IPS-18a (cell line): Measurements from ENCODE around the gene PACRG.

Experiments used
- H3K27ac ChIP-seq: one replicate; pipeline ENCODE4 v1.5.1; 2013; ENCODE audit warnings: low read length
- H3K27me3 ChIP-seq: one replicate; pipeline ENCODE4 v1.6.1; 2013; ENCODE audit warnings: mild to moderate bottlenecking, low read length; ENCODE audit not compliant: control insufficient read depth, insufficient read depth
- H3K36me3 ChIP-seq: one replicate; pipeline ENCODE4 v1.6.1; 2013; ENCODE audit warnings: low read depth, low read length; ENCODE audit not compliant: control insufficient read depth
- H3K4me1 ChIP-seq: one replicate; pipeline ENCODE4 v1.6.1; 2013; ENCODE audit warnings: low read depth, low read length; ENCODE audit not compliant: control insufficient read depth
- H3K4me3 ChIP-seq: one replicate; pipeline ENCODE4 v1.5.1; 2013; ENCODE audit warnings: low read length
- H3K9ac ChIP-seq: one replicate; pipeline ENCODE4 v1.6.1; 2013; ENCODE audit warnings: mild to moderate bottlenecking, low read length, moderate library complexity
- H3K9me3 ChIP-seq: one replicate; pipeline ENCODE4 v1.6.1; 2013; ENCODE audit warnings: low read depth, low read length; ENCODE audit not compliant: control insufficient read depth

PACRG gene

DNA sequence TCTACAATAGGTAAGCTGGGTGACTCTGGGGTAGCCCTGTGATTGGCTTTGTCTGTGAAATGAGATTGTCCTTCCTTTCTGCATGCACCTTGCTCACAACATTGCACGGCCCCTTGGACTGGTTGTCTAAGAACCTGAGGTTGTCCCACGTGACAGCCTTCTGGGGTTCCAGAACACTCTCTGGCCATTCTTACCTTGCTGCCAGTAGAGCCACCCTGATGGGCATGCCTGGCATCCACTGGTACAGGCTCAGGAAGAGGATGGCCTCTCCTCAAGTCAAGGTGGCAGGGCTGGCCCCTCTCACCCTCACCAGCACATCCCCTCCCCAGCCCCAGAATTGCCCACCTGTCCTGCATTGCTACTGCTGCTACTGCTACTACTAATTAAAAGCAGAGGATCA is 335.0 kb downstream of the PACRG start:
- Histone ChIP-seq H3K9me3 (peaks cover 3% of the 10 kb centered on the region), H3K9ac (no peak overlapping the region), H3K4me1 (peaks cover 2% of the 10 kb centered on the region), H3K36me3 (no peaks in the 10 kb centered on the region), H3K4me3 (no peak overlapping the region), H3K27ac (no peak overlapping the region), H3K27me3 (no peaks in the 10 kb centered on the region)

DNA sequence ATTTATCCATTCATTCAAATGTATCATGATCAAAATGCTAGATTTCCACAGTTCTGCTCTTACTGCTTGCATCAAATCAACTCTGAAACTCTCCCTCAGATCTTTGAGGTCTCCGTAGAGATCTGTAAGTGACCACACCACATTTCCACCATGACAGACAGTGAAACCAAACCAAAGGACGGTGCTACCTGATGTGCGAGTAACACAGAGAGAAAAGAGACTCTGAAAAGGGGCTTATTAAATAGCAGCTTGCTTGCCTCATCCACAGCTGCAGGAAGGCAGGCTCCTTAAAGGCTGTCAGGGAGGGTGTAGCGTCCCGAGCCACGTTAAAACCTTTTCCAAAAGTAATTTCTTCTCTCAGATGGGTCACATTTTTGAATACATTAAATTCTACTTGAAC is 335.8 kb downstream of the PACRG start:
- no peaks in the 10 kb centered on the region for H3K36me3 ChIP-seq
- H3K9me3 ChIP-seq, result peaks cover 3% of the 10 kb centered on the region
- H3K9ac ChIP-seq, result no peak overlapping the region
- no peaks in the 10 kb centered on the region for H3K27me3 ChIP-seq
- H3K27ac ChIP-seq, result no peak overlapping the region
- H3K4me1 ChIP-seq, result peaks cover 2% of the 10 kb centered on the region
- H3K4me3 ChIP-seq, result no peak overlapping the region

GRCh38 chr6:163064397-163064796 is 336.6 kb downstream of the PACRG start:
- no peak overlapping the region for H3K27ac ChIP-seq
- no peak overlapping the region for H3K9ac ChIP-seq
- no peaks in the 10 kb centered on the region for H3K36me3 ChIP-seq
- H3K9me3 ChIP-seq, result no peaks in the 10 kb centered on the region
- no peak overlapping the region for H3K4me3 ChIP-seq
- H3K4me1 ChIP-seq, result peaks cover 2% of the 10 kb centered on the region
- H3K27me3 ChIP-seq, result no peaks in the 10 kb centered on the region

GRCh38 chr6:163066200-163066599 is 338.4 kb downstream of the PACRG start:
- Histone ChIP-seq H3K9me3 (no peaks in the 10 kb centered on the region), H3K4me3 (no peak overlapping the region), H3K9ac (no peak overlapping the region), H3K27ac (no peak overlapping the region), H3K27me3 (no peaks in the 10 kb centered on the region), H3K4me1 (peaks cover 2% of the 10 kb centered on the region), H3K36me3 (no peaks in the 10 kb centered on the region)

DNA sequence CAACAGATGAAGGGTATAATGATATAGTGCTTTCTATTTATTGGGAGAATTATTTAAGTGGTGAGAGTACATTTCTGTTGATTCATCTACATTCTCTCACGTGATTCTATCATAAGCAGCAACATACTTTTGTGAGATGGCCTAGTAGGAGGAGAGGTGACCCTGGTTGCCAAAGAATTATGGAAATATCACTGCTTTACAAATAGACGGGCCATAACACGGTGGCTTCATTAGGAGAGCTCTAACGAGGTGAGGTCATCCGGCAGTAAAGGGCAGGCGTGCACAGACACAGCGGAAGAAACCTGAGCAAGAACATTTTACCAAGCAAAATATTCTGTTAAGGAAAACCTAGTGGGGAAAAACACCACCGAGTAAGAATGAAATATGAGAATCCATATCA is 349.4 kb downstream of the PACRG start:
- no peak overlapping the region for H3K9ac ChIP-seq
- no peaks in the 10 kb centered on the region for H3K9me3 ChIP-seq

DNA sequence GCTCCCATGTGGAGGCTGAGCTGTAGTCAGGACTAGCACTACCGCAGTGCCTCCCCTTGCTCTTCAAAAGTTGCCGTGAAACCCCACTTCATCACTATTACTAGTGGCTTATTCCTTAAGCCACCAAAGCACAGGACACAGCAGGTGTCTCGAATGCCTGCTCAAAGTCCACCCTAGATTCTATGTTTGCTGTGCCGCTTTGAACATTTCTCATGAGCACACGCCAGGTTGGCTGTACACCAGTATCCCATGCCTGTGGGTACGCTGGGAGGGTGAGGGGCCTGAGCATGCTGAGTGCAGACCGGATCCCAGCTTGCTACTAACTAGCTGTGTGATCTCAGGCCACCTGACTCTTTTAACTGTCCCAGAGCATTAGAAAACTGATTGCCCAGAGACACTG is 350.9 kb downstream of the PACRG start:
- Histone ChIP-seq H3K4me3 (no peak overlapping the region), H3K4me1 (peaks cover 11% of the 10 kb centered on the region), H3K27me3 (no peaks in the 10 kb centered on the region), H3K27ac (no peak overlapping the region), H3K9ac (no peak overlapping the region), H3K36me3 (no peaks in the 10 kb centered on the region), H3K9me3 (no peaks in the 10 kb centered on the region)

More for the DNA sequence above, 349.4 kb downstream of the PACRG start:
- H3K27ac ChIP-seq, result no peak overlapping the region
- H3K27me3 ChIP-seq, result no peaks in the 10 kb centered on the region
- H3K4me1 ChIP-seq, result no peaks in the 10 kb centered on the region
- no peak overlapping the region for H3K4me3 ChIP-seq
- H3K36me3 ChIP-seq, result no peaks in the 10 kb centered on the region

- Histone ChIP-seq H3K9me3 (no peaks in the 10 kb centered on the region), H3K4me1 (peaks cover 17% of the 10 kb centered on the region), H3K27ac (no peak overlapping the region), H3K36me3 (no peaks in the 10 kb centered on the region), H3K27me3 (no peaks in the 10 kb centered on the region), H3K9ac (no peak overlapping the region), H3K4me3 (no peak overlapping the region)
These were observed 352.5 kb downstream of the PACRG start for GRCh38 chr6:163080228-163080627.

DNA sequence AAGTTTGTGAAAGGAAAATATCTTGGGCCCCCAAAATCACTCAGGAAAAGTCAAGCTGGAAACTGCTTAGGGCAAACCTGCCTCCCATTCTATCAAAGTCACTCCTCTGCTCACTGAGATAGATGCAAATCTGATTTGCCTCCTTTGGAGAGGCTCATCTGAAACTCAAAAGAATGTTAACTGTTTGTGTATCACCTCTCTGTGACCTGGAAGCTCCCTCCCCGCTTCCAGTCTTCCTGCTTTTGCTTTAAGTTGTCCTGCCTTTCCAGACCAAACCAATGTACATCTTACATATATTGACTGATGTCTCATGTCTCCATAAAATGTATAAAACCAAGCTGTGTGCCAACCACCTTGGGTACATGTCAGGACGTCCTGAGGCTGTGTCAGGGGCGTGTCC is 355.4 kb downstream of the PACRG start:
- Histone ChIP-seq H3K4me3 (peak overlapping the region; percentile 8), H3K36me3 (no peaks in the 10 kb centered on the region), H3K9me3 (no peaks in the 10 kb centered on the region), H3K9ac (no peak overlapping the region), H3K27me3 (no peaks in the 10 kb centered on the region), H3K4me1 (peaks cover 29% of the 10 kb centered on the region), H3K27ac (no peak overlapping the region)

DNA sequence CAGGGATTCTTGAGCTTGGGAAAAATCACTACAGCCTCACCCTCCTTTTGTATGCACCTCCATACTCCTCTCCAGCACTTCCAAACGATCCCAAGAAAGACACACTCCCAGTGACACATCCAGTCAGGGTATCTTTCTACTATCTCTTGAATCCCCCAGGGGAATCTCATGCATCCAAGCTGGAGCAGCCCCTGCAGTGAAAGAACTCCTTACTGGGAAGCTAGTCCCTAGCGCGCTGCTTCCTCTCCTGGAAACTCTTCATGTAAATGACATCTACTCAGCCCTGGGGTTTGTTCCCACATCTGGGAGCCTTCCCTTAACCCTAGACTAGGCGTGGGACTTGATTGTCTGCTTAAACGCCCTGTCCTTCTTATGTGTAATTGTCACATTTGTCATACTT is 357.7 kb downstream of the PACRG start:
- no peak overlapping the region for H3K4me3 ChIP-seq
- H3K9ac ChIP-seq, result no peak overlapping the region
- peaks cover 29% of the 10 kb centered on the region for H3K4me1 ChIP-seq
- H3K27me3 ChIP-seq, result no peaks in the 10 kb centered on the region
- no peaks in the 10 kb centered on the region for H3K36me3 ChIP-seq
- no peaks in the 10 kb centered on the region for H3K9me3 ChIP-seq
- no peak overlapping the region for H3K27ac ChIP-seq

DNA sequence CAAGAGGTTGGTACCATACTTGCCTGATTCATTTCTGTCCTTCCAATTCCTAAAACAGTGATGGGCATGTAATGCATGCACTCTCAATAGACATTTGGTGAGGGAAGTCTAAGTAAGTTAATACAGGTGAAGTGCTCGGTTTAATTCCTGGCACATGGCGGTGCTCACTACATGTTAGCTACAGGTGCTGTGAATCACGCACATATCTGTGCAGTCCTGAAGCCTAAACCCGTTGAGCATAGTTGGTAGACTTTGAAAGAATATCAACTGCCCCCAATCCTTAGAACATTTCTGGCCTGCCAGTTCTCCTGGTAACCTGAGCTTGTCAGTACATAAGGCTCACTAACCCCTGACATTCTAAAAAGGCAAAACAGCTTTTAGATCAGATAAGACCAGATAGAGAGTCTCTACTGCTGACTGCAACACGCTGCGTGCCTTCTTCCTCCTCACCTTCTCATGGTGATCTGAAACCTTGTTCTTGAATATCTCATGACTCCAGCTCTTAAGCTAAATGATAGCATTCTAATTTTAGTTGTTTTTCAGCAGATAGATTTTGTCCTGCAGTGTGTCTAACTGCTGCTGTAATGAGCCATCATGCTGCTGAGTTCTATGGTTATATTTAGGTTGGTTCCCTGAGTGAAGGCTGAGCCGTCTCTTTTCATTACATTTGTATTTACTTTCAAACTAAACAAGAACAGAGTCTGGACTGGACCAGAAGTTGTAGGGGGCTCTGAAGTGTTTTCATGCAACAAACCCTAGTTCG is 358.3 kb downstream of the PACRG start:
- no peaks in the 10 kb centered on the region for H3K27me3 ChIP-seq
- no peaks in the 10 kb centered on the region for H3K36me3 ChIP-seq

GRCh38 chr6:163086624-163086920 is 358.8 kb downstream of the PACRG start:
- Histone ChIP-seq H3K9ac (no peak overlapping the region), H3K4me1 (peaks cover 29% of the 10 kb centered on the region), H3K9me3 (no peaks in the 10 kb centered on the region)

More for the DNA sequence above, 358.3 kb downstream of the PACRG start:
- Histone ChIP-seq H3K4me3 (no peak overlapping the region), H3K4me1 (peaks cover 29% of the 10 kb centered on the region), H3K9me3 (no peaks in the 10 kb centered on the region), H3K9ac (no peak overlapping the region), H3K27ac (no peak overlapping the region)

DNA sequence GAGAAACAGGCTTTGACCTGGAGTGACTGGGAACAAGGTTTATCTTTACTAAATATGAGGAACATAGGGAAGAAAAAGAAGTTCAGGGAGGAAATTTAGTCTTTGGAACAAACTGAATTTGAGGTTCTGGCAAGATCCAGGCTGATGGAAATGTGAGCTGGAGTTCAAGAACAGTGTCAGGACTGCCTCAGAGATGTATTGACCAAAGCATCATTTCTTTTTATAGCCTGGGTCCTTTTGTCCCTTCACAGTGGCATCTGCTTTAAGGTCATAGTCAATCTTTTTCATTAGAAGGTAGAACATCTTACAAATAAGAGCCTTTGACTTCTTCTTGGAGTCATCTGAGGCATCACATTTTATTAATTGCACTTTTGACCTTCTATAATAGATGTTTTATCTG is 360.2 kb downstream of the PACRG start:
- Histone ChIP-seq H3K9ac (no peak overlapping the region), H3K4me1 (peaks cover 25% of the 10 kb centered on the region), H3K4me3 (no peak overlapping the region), H3K36me3 (no peaks in the 10 kb centered on the region), H3K27me3 (no peaks in the 10 kb centered on the region), H3K27ac (no peak overlapping the region), H3K9me3 (no peaks in the 10 kb centered on the region)

More at GRCh38 chr6:163086624-163086920, 358.8 kb downstream of the PACRG start:
- no peaks in the 10 kb centered on the region for H3K36me3 ChIP-seq
- no peak overlapping the region for H3K27ac ChIP-seq
- no peak overlapping the region for H3K4me3 ChIP-seq
- no peaks in the 10 kb centered on the region for H3K27me3 ChIP-seq
